NK-92 (cell line): ENCODE measurements around the gene ENGASE.

Experiments used
- DNase-seq: peaks from one replicate; lab custom pipeline; 2025; ENCODE audit not compliant: unreplicated experiment; lab: John Stamatoyannopoulos, UW

The ENGASE gene

GRCh38 chr17:79078476-79079190 is 4.0 kb downstream of the ENGASE start:
- no peak for DNase-seq

- no peak for DNase-seq
These were observed 5.0 kb downstream of the ENGASE start for GRCh38 chr17:79079421-79080200.

GRCh38 chr17:79080349-79080748 is 5.7 kb downstream of the ENGASE start:
- DNase-seq, result no peak

GRCh38 chr17:79080761-79081290 is 6.2 kb downstream of the ENGASE start:
- no peak for DNase-seq

- no peak for DNase-seq
These were observed 7.1 kb downstream of the ENGASE start for GRCh38 chr17:79081571-79082276.

GRCh38 chr17:79082311-79083190 is 7.9 kb downstream of the ENGASE start:
- DNase-seq, result no peak

- DNase-seq, result no peak
These were observed 8.8 kb downstream of the ENGASE start for GRCh38 chr17:79083191-79083971.

GRCh38 chr17:79084291-79085153 is 9.9 kb downstream of the ENGASE start:
- no peak for DNase-seq

GRCh38 chr17:79085154-79085920 is 10.7 kb downstream of the ENGASE start:
- DNase-seq, result no peak

- no peak for DNase-seq
These were observed 11.4 kb downstream of the ENGASE start for GRCh38 chr17:79085921-79086551.

- no peak for DNase-seq
These were observed 12.2 kb downstream of the ENGASE start for GRCh38 chr17:79086609-79087427.

GRCh38 chr17:79087428-79088143 is 13.0 kb downstream of the ENGASE start:
- DNase-seq, result no peak

GRCh38 chr17:79088247-79088996 is 13.8 kb downstream of the ENGASE start:
- DNase-seq, result no peak

- DNase-seq, result no peak
These were observed 14.3 kb downstream of the ENGASE start for GRCh38 chr17:79088997-79089328.

GRCh38 chr17:79089720-79090442 is 15.3 kb downstream of the ENGASE start:
- no peak for DNase-seq
